OCI-LY7 (cell line): ENCODE results near the gene IL22RA2. TPM values are rescaled to one million over a fixed set of nuclear protein-coding genes. Genes with fewer than 3 reads are reported as not detected.

Experiments used
- BruUV-seq: library from RNA; stranded (reverse); fragments of 400-500 nt; replicated peaks from 2 replicates; lab custom pipeline; 2021; lab: Mats Ljungman, UMichigan
- CTCF ChIA-PET: fragments of 300-600 bp; sonication (Branson Sonifier 250); formaldehyde crosslinking; loops from one replicate; lab custom pipeline; 2022; ENCODE audit warnings: antibody characterized with exemption; ENCODE audit not compliant: unreplicated experiment; lab: Charles Lee
- POLR2A ChIA-PET: fragments of 300-600 bp; sonication (Branson Sonifier 250); formaldehyde crosslinking; loops from one replicate; lab custom pipeline; 2022; ENCODE audit warnings: antibody characterized with exemption; lab: Charles Lee
- DNase-seq: peaks from one replicate; pipeline ENCODE4 v3.0.0-alpha.2; 2015; ENCODE audit warnings: low spot score
- H2AFZ ChIP-seq: fragments of 200-600 bp; sonication (generic), shearing (Covaris generic); 2 replicates; pipeline ENCODE4 v1.6.1; 2014; ENCODE audit warnings: mild to moderate bottlenecking, antibody characterized with exemption, low read length, moderate library complexity
- H3K27ac ChIP-seq: fragments of 200-600 bp; sonication (generic); 2 replicates; pipeline ENCODE4 v1.5.1; 2014; ENCODE audit warnings: mixed run types, low read depth, mild to moderate bottlenecking, moderate library complexity, low read length, inconsistent platforms; ENCODE audit not compliant: poor library complexity, severe bottlenecking
- H3K36me3 ChIP-seq: fragments of 200-600 bp; sonication (generic); 2 replicates; pipeline ENCODE4 v1.6.1; 2014; ENCODE audit warnings: mild to moderate bottlenecking, antibody characterized with exemption, low read length, moderate library complexity, mixed read lengths; ENCODE audit not compliant: insufficient read depth
- H3K4me1 ChIP-seq: fragments of 200-600 bp; sonication (generic); 2 replicates; pipeline ENCODE4 v1.5.1; 2014; ENCODE audit warnings: mild to moderate bottlenecking, low read length; ENCODE audit not compliant: insufficient read depth, poor library complexity, severe bottlenecking
- H3K4me2 ChIP-seq: fragments of 200-600 bp; sonication (generic); 2 replicates; pipeline ENCODE4 v1.6.1; 2014; ENCODE audit warnings: mild to moderate bottlenecking, low read length
- H3K4me3 ChIP-seq: fragments of 200-600 bp; sonication (generic); 2 replicates; pipeline ENCODE4 v1.5.1; 2014; ENCODE audit warnings: mild to moderate bottlenecking, low read depth, low read length; ENCODE audit not compliant: poor library complexity, severe bottlenecking
- H3K79me2 ChIP-seq: fragments of 200-600 bp; sonication (generic); 2 replicates; pipeline ENCODE4 v1.6.1; 2016; ENCODE audit warnings: low read depth, mild to moderate bottlenecking, low read length, moderate library complexity, mixed read lengths; ENCODE audit not compliant: insufficient read depth
- H3K9me2 ChIP-seq: fragments of 200-600 bp; sonication (generic); 2 replicates; pipeline ENCODE4 v1.6.1; 2016; ENCODE audit warnings: mild to moderate bottlenecking, low read length, mixed read lengths; ENCODE audit not compliant: insufficient read depth
- H3K9me3 ChIP-seq: fragments of 200-600 bp; sonication (generic); 2 replicates; pipeline ENCODE4 v1.6.1; 2014; ENCODE audit warnings: mild to moderate bottlenecking, mixed run types, low read length, mixed read lengths
- H4K20me1 ChIP-seq: fragments of 200-600 bp; sonication (generic); 2 replicates; pipeline ENCODE4 v1.6.1; 2014; ENCODE audit warnings: mild to moderate bottlenecking, antibody characterized with exemption, low read length, moderate library complexity, mixed read lengths; ENCODE audit not compliant: insufficient read depth
- CTCF ChIP-seq: fragments of 200-600 bp; sonication (generic); conservative IDR thresholded peaks from 2 replicates; pipeline ENCODE4 v1.5.1; 2014; ENCODE audit warnings: mild to moderate bottlenecking, antibody characterized with exemption, low read length, moderate library complexity, mixed read lengths
- EZH2phosphoT487 ChIP-seq: fragments of 200-600 bp; sonication (generic); IDR thresholded peaks from 2 replicates; pipeline ENCODE4 v1.6.1; 2018; ENCODE audit warnings: low read depth, borderline replicate concordance, mild to moderate bottlenecking, mixed run types, antibody characterized with exemption, low read length, moderate library complexity, mixed read lengths
- intact Hi-C: fragments of 100-400 bp; cut with micrococcal nuclease; formaldehyde crosslinking; loops from one replicate; pipeline ENCODE4 v1.10.0; 2022; ENCODE audit not compliant: unreplicated experiment
- total RNA-seq, 2 experiments: library from RNA; depleted of rRNA in 1 of 2; stranded (reverse); fragments of >200 nt in 1 of 2; shearing (Covaris generic) in 1 of 2; gene quantifications; 2 replicates each; pipeline ENCODE4 v1.2.3, GENCODE V29; 2014 to 2022

Gene IL22RA2
- total RNA-seq, 2 experiments from 2014 or later = not detected

- H2AFZ ChIP-seq = no peak overlapping the region
- H4K20me1 ChIP-seq = no peaks in the 10 kb centered on the region
- no peaks in the 10 kb centered on the region for H3K79me2 ChIP-seq
- TF ChIP-seq EZH2phosphoT487 (no peak), CTCF (no peak)
- BruUV-seq = no TSS peak
- intact Hi-C loops = no loop called here
- no peak overlapping the region for H3K4me2 ChIP-seq
- no peak overlapping the region for H3K27ac ChIP-seq
- H3K36me3 ChIP-seq = no peaks in the 10 kb centered on the region
- H3K4me3 ChIP-seq = no peak overlapping the region
- no peak for DNase-seq
- CTCF ChIA-PET = no interaction called here
- H3K4me1 ChIP-seq = peaks cover 11% of the 10 kb centered on the region
- POLR2A ChIA-PET = interaction anchor here (1.4 to 1.8 kb wide), 2 partner anchors 12 to 76 kb away, joined by 3 read pairs; no protein-coding TSS in a partner anchor
- no peaks in the 10 kb centered on the region for H3K9me2 ChIP-seq
- H3K9me3 ChIP-seq = no peaks in the 10 kb centered on the region; the same call in 1 of the 2 replicates
Measured at GRCh38 chr6:137170266-137171052, 3.0 kb downstream of the IL22RA2 start.

- DNase-seq = no peak
- Histone ChIP-seq H3K9me3 (peaks cover 22% of the 10 kb centered on the region), H3K27ac (no peak overlapping the region), H4K20me1 (no peaks in the 10 kb centered on the region), H3K36me3 (no peaks in the 10 kb centered on the region; the same call in 1 of the 2 replicates), H3K79me2 (no peaks in the 10 kb centered on the region), H3K4me2 (no peak overlapping the region), H3K9me2 (no peaks in the 10 kb centered on the region), H3K4me3 (no peak overlapping the region), H3K4me1 (peaks cover 15% of the 10 kb centered on the region), H2AFZ (no peak overlapping the region)
- no TSS peak for BruUV-seq
- ChIA-PET CTCF (no interaction called here), POLR2A (no interaction called here)
- TF ChIP-seq EZH2phosphoT487 (no peak), CTCF (no peak)
- intact Hi-C loops = loop anchor here (5.0 kb wide), 1 partner anchor 144 kb away; no protein-coding TSS in a partner anchor
Measured at GRCh38 chr6:137167702-137168377, 5.6 kb downstream of the IL22RA2 start.
